ENCODE results near the gene KRT81. TPM values are rescaled to one million over a fixed set of nuclear protein-coding genes. Genes with fewer than 3 reads are reported as not detected.
A peak's percentile ranks its signal among the peaks of the same experiment; 100 is the strongest.
"Not testable (repeated sequence)": the region's sequence is repeated elsewhere in the genome, so short reads cannot be mapped to it uniquely, and the experiment has no call there.

Gene KRT81
- total and polyA plus RNA-seq, 4 donors: 0.45 to 2.9 TPM; not detected in 2

DNA sequence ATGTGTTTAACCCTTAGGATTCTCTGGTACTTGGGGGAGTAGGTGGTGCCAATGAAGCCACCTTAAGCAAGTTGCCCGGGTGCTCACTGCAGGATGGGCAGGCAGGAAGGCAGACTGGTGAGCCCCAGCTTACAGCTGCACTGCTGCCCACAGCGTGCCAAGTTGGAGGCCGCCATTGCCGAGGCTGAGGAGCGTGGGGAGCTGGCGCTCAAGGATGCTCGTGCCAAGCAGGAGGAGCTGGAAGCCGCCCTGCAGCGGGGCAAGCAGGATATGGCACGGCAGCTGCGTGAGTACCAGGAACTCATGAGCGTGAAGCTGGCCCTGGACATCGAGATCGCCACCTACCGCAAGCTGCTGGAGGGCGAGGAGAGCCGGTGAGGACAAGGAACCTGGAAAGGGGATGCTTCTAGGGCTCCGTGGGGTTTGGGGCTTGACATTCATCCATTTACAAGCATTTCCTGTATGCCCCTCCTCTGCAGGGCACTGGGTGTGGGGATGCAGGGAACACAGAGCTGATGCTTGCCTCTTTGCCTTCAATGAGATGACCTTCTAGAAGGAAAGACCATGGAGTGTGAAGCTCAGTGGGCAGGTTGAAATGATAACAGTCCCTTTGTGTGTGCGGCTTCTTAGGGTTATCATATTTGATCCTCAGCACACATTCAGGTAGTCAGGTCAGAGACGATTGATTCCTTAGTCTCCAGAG is 45.9 kb downstream of the KRT81 start:
- ATAC-seq (ENCODE audit: low FRiP score) (no peak), DNase-seq (no peak)
- Histone ChIP-seq H3K27ac (ENCODE audit: low read depth in 1 of 2, low read length in 2 of 2) (peak overlapping the region in 1 of 2 donors; percentile 9), H3K4me1 (ENCODE audit: control insufficient read depth in 1 of 2, insufficient read depth in 2 of 2, low read length in 2 of 2) (no peaks in the 10 kb centered on the region), H3K4me3 (ENCODE audit: low read length in 2 of 2) (no peak overlapping the region), H3K9me3 (ENCODE audit: control insufficient read depth, low read length) (no peaks in the 10 kb centered on the region), H3K27me3 (ENCODE audit: control insufficient read depth in 1 of 2, insufficient read depth in 2 of 2, low read length in 1 of 2) (no peaks in the 10 kb centered on the region), H3K36me3 (ENCODE audit: control insufficient read depth in 1 of 2, insufficient read depth in 2 of 2, low read length in 1 of 2) (no peaks in the 10 kb centered on the region)
- intact Hi-C loops (cut with DNase I): loop anchor here in 1 of 2 donors (2.0 kb wide), 1 partner anchor 35 kb away; no protein-coding TSS in a partner anchor
- WGBS, 2 donors: 94 to 96% methylated on average over 20 of the region's 20 CpGs

DNA sequence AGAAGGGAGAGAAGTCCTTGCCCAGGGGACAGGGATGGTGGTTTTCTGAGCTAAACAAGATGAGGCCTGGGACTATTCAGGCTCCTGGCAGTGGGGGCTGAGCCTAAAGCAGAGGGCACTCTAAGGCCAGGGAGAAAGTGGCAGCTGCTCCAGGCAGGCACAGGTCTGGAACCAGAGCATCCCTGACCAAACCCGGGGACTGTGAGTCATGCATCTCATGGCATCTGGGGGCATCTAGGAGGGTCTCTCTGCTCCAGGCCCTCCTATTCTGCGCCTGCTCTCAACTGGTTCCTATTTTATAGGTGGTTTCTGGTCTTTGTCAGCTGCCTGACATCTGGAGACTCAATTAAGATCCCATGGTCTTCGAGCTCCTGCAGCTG is 46.7 kb downstream of the KRT81 start:
- 84 to 85% methylated on average over 3 of the region's 3 CpGs for WGBS, 2 donors
- Histone ChIP-seq H3K4me1 (ENCODE audit: control insufficient read depth in 1 of 2, insufficient read depth in 2 of 2, low read length in 2 of 2) (no peaks in the 10 kb centered on the region), H3K27ac (ENCODE audit: low read depth in 1 of 2, low read length in 2 of 2) (peak overlapping the region in 1 of 2 donors; percentile 87)

GRCh38 chr12:52243856-52244614 is 47.3 kb downstream of the KRT81 start:
- ATAC-seq (ENCODE audit: low FRiP score) (peak; percentile 81), DNase-seq (peak; percentile 95)
- H3K27ac ChIP-seq (ENCODE audit: low read depth in 1 of 2, low read length in 2 of 2): peak overlapping the region in 1 of 2 donors; percentile 87
- H3K4me3 ChIP-seq (ENCODE audit: low read length in 2 of 2): no peak overlapping the region
- H3K27me3 ChIP-seq (ENCODE audit: control insufficient read depth in 1 of 2, insufficient read depth in 2 of 2, low read length in 1 of 2): no peaks in the 10 kb centered on the region
- intact Hi-C loops (cut with DNase I): loop anchor here in 1 of 2 donors (2.0 kb wide), 1 partner anchor 37 kb away; no protein-coding TSS in a partner anchor
- 34 to 39% methylated on average over 12 of the region's 12 CpGs for WGBS, 2 donors
- H3K36me3 ChIP-seq (ENCODE audit: control insufficient read depth in 1 of 2, insufficient read depth in 2 of 2, low read length in 1 of 2): no peaks in the 10 kb centered on the region
- H3K4me1 ChIP-seq (ENCODE audit: control insufficient read depth in 1 of 2, insufficient read depth in 2 of 2, low read length in 2 of 2): no peaks in the 10 kb centered on the region
- no peaks in the 10 kb centered on the region for H3K9me3 ChIP-seq (ENCODE audit: control insufficient read depth, low read length)

More for the DNA sequence above, 46.7 kb downstream of the KRT81 start:
- no peak for ATAC-seq (ENCODE audit: low FRiP score)
- no peaks in the 10 kb centered on the region for H3K27me3 ChIP-seq (ENCODE audit: control insufficient read depth in 1 of 2, insufficient read depth in 2 of 2, low read length in 1 of 2)
- no peak overlapping the region for H3K4me3 ChIP-seq (ENCODE audit: low read length in 2 of 2)
- no peaks in the 10 kb centered on the region for H3K36me3 ChIP-seq (ENCODE audit: control insufficient read depth in 1 of 2, insufficient read depth in 2 of 2, low read length in 1 of 2)
- no peaks in the 10 kb centered on the region for H3K9me3 ChIP-seq (ENCODE audit: control insufficient read depth, low read length)
- no peak for DNase-seq
- intact Hi-C loops (cut with DNase I): loop anchor here in 1 of 2 donors (2.0 kb wide), 1 partner anchor 36 kb away; no protein-coding TSS in a partner anchor

- no peak overlapping the region for H3K4me3 ChIP-seq (ENCODE audit: low read length in 2 of 2)
- intact Hi-C loops (cut with DNase I): no loop called here
- H3K9me3 ChIP-seq (ENCODE audit: control insufficient read depth, low read length): no peaks in the 10 kb centered on the region
- H3K4me1 ChIP-seq (ENCODE audit: control insufficient read depth in 1 of 2, insufficient read depth in 2 of 2, low read length in 2 of 2): no peaks in the 10 kb centered on the region
- no peaks in the 10 kb centered on the region for H3K36me3 ChIP-seq (ENCODE audit: control insufficient read depth in 1 of 2, insufficient read depth in 2 of 2, low read length in 1 of 2)
- DNase-seq (no peak), ATAC-seq (ENCODE audit: low FRiP score) (no peak)
- H3K27me3 ChIP-seq (ENCODE audit: control insufficient read depth in 1 of 2, insufficient read depth in 2 of 2, low read length in 1 of 2): no peaks in the 10 kb centered on the region
- H3K27ac ChIP-seq (ENCODE audit: low read depth in 1 of 2, low read length in 2 of 2): peak overlapping the region in 1 of 2 donors; percentile 63
- WGBS, 2 donors: 59 to 60% methylated on average over 5 of the region's 5 CpGs
Observed at GRCh38 chr12:52243259-52243855, 48.0 kb downstream of the KRT81 start.

- no peaks in the 10 kb centered on the region for H3K27me3 ChIP-seq (ENCODE audit: control insufficient read depth in 1 of 2, insufficient read depth in 2 of 2, low read length in 1 of 2)
- 93 to 95% methylated on average over 11 of the region's 11 CpGs for WGBS, 2 donors
- H3K36me3 ChIP-seq (ENCODE audit: control insufficient read depth in 1 of 2, insufficient read depth in 2 of 2, low read length in 1 of 2): no peaks in the 10 kb centered on the region
- H3K4me1 ChIP-seq (ENCODE audit: control insufficient read depth in 1 of 2, insufficient read depth in 2 of 2, low read length in 2 of 2): no peaks in the 10 kb centered on the region
- no peaks in the 10 kb centered on the region for H3K9me3 ChIP-seq (ENCODE audit: control insufficient read depth, low read length)
- peak overlapping the region in 1 of 2 donors; percentile 63 for H3K27ac ChIP-seq (ENCODE audit: low read depth in 1 of 2, low read length in 2 of 2)
- ATAC-seq (ENCODE audit: low FRiP score): no peak
- no peak for DNase-seq
- intact Hi-C loops (cut with DNase I): no loop called here
- H3K4me3 ChIP-seq (ENCODE audit: low read length in 2 of 2): no peak overlapping the region
Observed at GRCh38 chr12:52242442-52243258, 48.7 kb downstream of the KRT81 start.

GRCh38 chr12:52241205-52241842 is 50.0 kb downstream of the KRT81 start:
- no peak for DNase-seq
- intact Hi-C loops (cut with DNase I): no loop called here

GRCh38 chr12:52240247-52240646 is 51.1 kb downstream of the KRT81 start:
- H3K36me3 ChIP-seq (ENCODE audit: control insufficient read depth in 1 of 2, insufficient read depth in 2 of 2, low read length in 1 of 2); H3K4me1 ChIP-seq (ENCODE audit: control insufficient read depth in 1 of 2, insufficient read depth in 2 of 2, low read length in 2 of 2); ATAC-seq (ENCODE audit: low FRiP score); H3K27me3 ChIP-seq (ENCODE audit: control insufficient read depth in 1 of 2, insufficient read depth in 2 of 2, low read length in 1 of 2); H3K4me3 ChIP-seq (ENCODE audit: low read length in 2 of 2); intact Hi-C loops (cut with DNase I); H3K27ac ChIP-seq (ENCODE audit: low read depth in 1 of 2, low read length in 2 of 2); H3K9me3 ChIP-seq (ENCODE audit: control insufficient read depth, low read length); DNase-seq: not testable (repeated sequence)
- 91 to 95% methylated on average over 6 of the region's 6 CpGs for WGBS, 2 donors

More at GRCh38 chr12:52241205-52241842, 50.0 kb downstream of the KRT81 start:
- H3K27ac ChIP-seq (ENCODE audit: low read depth in 1 of 2, low read length in 2 of 2): no peak overlapping the region
- ATAC-seq (ENCODE audit: low FRiP score): no peak
- no peaks in the 10 kb centered on the region for H3K9me3 ChIP-seq (ENCODE audit: control insufficient read depth, low read length)
- H3K4me1 ChIP-seq (ENCODE audit: control insufficient read depth in 1 of 2, insufficient read depth in 2 of 2, low read length in 2 of 2): no peaks in the 10 kb centered on the region
- WGBS, 2 donors: 82 to 93% methylated on average over 11 of the region's 11 CpGs
- no peaks in the 10 kb centered on the region for H3K27me3 ChIP-seq (ENCODE audit: control insufficient read depth in 1 of 2, insufficient read depth in 2 of 2, low read length in 1 of 2)
- H3K36me3 ChIP-seq (ENCODE audit: control insufficient read depth in 1 of 2, insufficient read depth in 2 of 2, low read length in 1 of 2): no peaks in the 10 kb centered on the region
- no peak overlapping the region for H3K4me3 ChIP-seq (ENCODE audit: low read length in 2 of 2)

- Histone ChIP-seq H3K4me1 (ENCODE audit: control insufficient read depth in 1 of 2, insufficient read depth in 2 of 2, low read length in 2 of 2) (no peaks in the 10 kb centered on the region), H3K27me3 (ENCODE audit: control insufficient read depth in 1 of 2, insufficient read depth in 2 of 2, low read length in 1 of 2) (no peaks in the 10 kb centered on the region), H3K36me3 (ENCODE audit: control insufficient read depth in 1 of 2, insufficient read depth in 2 of 2, low read length in 1 of 2) (no peaks in the 10 kb centered on the region), H3K4me3 (ENCODE audit: low read length in 2 of 2) (no peak overlapping the region), H3K27ac (ENCODE audit: low read depth in 1 of 2, low read length in 2 of 2) (no peak overlapping the region), H3K9me3 (ENCODE audit: control insufficient read depth, low read length) (no peaks in the 10 kb centered on the region)
- intact Hi-C loops (cut with DNase I): no loop called here
- ATAC-seq (ENCODE audit: low FRiP score) (no peak), DNase-seq (no peak)
- 85 to 90% methylated on average over 2 of the region's 2 CpGs for WGBS, 2 donors
Observed at GRCh38 chr12:52239767-52240166, 51.6 kb downstream of the KRT81 start.

Data from aorta (tissue), 5 donors.